Activated T-helper 1 cell treated with Interleukin-2 at 50 U/mL for 16 hours (primary cell): Measurements from ENCODE around the gene SLC8A1.

ENCODE experiments used
- DNase-seq: peaks from one replicate; pipeline ENCODE4 v3.0.0-alpha.2; 2020; ENCODE audit warnings: low read depth

Gene SLC8A1

DNA sequence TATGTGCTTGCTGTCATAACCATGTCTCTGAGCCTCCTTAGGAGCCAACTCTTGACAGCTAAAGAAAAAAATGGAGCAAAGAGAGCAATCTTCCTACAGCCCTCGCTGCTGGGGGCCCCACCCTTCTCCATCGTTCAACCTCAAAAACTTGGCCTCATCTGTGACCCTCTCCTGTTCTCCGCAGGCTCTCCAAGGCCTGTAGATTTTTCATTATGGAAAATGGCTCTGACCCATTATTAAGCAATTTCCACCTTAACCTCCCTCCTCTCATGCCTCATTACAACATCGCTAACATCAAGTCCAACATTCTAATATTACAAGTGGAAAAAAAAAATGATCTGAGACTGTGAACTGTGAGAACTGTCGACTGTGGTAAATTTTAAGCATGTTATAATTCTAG, 98.7 kb downstream of the SLC8A1 start:
- no peak for DNase-seq

DNA sequence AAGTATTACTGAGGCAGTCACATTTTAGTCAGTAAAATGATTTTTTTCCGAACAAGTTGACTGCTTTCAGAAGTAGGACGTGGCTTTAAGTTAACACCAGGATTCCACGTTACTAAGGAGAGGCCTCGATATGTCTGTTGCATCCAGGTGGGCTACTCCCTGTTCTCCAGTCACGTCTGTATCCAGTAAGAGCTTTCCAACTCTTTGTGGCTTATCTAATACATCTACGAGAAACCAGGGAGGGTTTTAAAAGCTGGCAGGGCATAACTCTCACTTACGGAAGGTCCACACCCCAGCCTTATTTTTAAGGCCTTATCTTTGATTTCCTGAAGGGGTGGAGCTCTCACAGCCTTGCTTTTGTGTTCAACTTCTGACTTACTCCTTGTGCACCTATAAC, 99.2 kb downstream of the SLC8A1 start:
- DNase-seq = no peak

- no peak for DNase-seq
These were observed 99.7 kb downstream of the SLC8A1 start for GRCh38 chr2:40352041-40352702.

DNA sequence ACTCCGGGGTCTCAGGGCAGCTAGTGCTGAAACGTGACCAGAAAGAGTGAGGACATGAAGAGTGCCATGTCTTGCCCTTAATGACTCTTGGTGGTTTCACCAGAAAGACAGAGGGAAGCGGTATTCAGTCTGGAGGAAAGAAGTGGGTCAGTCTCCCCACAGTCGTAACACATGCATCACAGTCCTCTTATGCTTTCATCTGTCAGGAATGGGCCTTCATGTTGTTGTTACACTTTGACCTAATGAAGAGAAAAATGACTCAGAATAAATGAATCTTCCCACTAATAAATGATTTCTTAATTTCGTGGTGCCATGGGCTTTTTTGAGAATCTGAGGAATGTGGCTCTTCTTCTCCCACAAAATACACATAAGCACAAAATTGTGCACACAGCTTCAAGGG, 103.2 kb downstream of the SLC8A1 start:
- no peak for DNase-seq

GRCh38 chr2:40348038-40348437, 103.9 kb downstream of the SLC8A1 start:
- DNase-seq = no peak

DNA sequence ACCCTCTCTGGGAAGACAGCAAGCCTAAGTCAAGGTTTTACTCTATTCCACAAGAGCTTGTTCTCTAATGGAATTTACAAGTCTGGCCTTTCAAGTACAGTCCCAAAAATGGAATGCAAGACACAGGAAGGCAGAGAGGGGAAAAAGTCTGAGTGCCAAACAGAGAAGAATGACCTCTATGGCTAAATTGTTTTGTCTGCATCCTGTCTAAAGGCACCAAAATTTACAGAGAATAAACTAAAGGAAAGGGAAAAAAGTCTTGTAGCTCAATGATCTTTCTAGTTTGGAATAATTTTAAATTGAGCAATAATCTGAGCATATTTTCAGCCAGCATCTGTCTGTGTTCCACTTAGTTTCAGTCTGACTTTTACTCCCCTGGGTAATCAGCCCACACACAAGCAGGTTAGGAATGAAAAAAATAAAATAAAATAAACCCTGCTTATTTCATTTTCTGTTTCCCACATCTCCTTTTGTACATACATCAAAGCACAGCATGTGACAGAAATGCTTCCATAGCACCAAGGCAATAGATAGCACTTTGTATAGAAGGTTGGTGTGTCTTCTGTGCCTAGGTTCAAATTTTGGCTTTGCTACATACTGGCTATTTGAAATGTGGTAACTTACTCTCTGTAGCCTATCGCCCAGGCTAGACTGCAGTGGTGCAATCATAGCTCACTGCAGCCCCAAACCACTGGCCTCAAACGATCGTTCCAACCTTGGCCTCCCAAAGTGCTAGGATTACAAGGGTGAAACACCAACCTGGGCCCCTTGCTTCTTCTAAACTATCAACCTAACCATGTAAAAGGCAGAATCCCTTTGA, 105.1 kb downstream of the SLC8A1 start:
- no peak for DNase-seq

GRCh38 chr2:40344364-40344763, 107.5 kb downstream of the SLC8A1 start:
- DNase-seq = no peak

DNA sequence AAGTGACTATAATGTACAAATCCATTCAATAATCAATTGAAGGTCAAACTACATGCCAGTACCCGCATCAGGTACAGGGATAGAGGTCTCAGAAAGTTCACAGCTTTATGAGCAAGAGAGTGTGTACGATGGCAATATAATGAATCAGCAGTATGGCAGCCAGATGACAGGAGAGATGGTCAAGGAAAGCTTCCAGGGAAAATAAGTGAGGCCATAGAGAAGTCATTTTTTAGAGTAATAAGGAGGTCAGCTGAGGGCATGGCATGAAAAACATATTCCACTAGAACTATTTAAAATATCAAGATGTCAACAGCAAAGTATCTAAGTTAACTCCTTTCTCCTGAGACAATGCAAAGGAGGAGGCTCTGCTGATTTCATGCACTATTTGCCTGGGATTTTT, 108.0 kb downstream of the SLC8A1 start:
- no peak for DNase-seq

GRCh38 chr2:40341198-40341597, 110.7 kb downstream of the SLC8A1 start:
- no peak for DNase-seq

DNA sequence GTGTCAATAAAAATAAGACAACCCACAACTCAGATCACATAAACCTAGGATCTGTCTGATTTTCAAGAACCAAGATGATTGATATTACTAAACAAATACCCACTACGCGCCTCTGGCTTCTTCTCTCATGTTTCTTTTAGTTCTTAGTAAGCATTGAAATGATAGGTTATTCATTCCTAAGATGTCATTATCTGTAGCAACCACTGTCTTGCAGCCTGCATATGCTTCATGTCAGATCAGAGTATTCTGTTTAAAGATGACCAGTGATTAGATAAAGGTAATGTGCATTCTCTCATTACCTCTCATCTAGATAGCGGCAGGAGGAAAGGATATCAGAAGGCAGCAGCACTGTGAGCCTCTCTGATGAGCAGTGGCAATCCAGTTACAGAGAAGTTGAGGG, 112.9 kb downstream of the SLC8A1 start:
- DNase-seq = no peak

GRCh38 chr2:40332191-40332826, 119.6 kb downstream of the SLC8A1 start:
- DNase-seq = no peak

- no peak for DNase-seq
These were observed 121.8 kb downstream of the SLC8A1 start for GRCh38 chr2:40330096-40330495.

DNA sequence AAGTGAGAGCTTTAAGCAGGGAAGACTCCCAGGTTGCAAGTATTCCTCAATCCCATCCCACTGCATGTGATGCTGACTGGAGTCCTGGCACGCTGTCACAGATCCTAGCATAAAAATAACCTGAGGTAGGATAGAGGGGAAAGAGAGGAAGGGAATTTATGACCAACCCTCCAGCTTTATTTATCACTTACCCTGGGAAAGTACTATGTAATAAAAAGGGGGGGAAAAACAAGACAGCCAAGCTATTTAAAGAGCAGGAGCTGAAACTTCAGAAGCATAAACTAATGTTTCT, 122.2 kb downstream of the SLC8A1 start:
- no peak for DNase-seq

GRCh38 chr2:40325116-40325515, 126.8 kb downstream of the SLC8A1 start:
- DNase-seq = no peak

GRCh38 chr2:40324656-40325055, 127.2 kb downstream of the SLC8A1 start:
- DNase-seq = no peak

GRCh38 chr2:40321822-40322221, 130.1 kb downstream of the SLC8A1 start:
- no peak for DNase-seq

GRCh38 chr2:40321016-40321623, 130.8 kb downstream of the SLC8A1 start:
- no peak for DNase-seq

GRCh38 chr2:40318921-40319320, 133.0 kb downstream of the SLC8A1 start:
- no peak for DNase-seq

DNA sequence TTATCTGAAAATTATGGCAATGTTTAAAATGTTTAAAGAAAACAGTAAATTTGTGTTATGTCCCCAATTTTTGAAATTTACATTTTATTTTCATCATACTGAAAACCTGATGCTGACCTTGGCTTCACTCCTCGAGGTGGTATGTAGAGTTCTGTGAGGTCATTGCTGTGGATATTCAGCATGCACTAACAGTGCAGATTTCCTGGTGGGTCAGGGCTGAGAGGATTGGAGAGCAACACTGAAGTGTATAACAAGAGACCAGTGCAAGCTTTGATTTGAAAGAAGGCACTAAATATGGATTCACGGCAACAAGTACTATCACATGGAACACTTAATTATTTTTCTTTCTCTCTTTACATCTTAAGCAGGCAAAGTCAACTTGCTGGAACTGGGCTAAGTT, 134.1 kb downstream of the SLC8A1 start:
- DNase-seq = no peak

- DNase-seq = no peak
These were observed 134.8 kb downstream of the SLC8A1 start for GRCh38 chr2:40317046-40317445.

DNA sequence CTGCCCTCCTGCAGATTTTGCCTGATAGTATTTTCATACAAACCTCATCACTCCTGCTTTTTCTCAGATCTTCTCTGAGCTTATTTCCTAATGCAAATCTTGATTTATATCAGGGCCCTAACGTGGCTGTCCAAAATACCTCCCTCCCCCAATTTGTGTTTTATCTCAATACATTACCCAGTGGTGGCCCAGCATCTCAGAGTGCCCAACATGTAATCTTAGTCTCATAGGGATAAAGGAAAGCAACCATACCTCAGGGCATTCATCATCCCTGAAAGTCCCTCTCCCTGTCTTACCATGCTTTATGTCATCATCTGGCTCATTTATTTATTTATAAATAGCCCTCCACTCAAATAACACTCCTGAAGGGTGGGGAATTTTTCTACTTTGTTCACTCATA, 135.3 kb downstream of the SLC8A1 start:
- DNase-seq = no peak

DNA sequence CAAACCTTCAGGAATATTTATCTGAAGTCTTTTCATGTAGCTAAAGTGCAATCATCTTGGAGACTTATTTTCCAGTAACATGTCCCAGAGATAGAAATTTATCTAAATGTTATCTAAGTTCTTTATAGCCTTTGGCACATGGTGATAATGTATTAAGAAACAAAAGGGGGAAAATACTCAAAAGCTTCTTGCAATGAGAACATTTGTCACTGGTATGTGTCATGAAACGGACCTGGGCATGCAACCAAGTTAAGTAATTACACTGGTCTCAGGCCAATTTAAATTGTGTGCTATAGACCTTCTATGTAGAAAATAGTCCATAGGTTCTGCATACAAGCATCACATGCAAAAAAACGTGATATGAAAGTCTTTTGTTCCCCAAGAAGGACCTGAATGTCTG, 136.2 kb downstream of the SLC8A1 start:
- no peak for DNase-seq

DNA sequence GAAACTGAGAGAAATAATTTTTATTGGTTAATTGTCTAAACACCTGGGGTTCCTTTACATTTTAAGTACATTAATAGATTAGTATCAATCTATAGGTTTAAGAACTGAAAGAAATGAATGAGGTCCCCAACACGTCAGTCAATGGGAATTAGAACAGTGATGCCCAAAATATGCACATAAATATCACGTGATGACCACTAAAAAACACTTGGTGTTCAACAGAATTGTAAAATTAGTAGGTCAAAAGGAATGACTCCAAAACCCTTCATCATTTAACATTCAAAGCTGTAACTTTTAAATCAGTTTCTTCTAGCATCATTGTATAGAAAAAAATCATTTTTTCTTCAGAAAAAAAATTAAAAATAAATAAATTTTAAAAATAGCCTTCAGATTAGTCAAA, 140.9 kb downstream of the SLC8A1 start:
- DNase-seq = no peak
